Stomach smooth muscle (tissue), 2 donors: ENCODE measurements around the gene MED1.

Experiments used
- H3K27ac ChIP-seq: one replicate; pipeline ENCODE4 v1.7.0; 2013; ENCODE audit warnings: mild to moderate bottlenecking, low read length, inconsistent platforms
- H3K27me3 ChIP-seq, 2 donors: one replicate each; pipeline ENCODE4 v1.7.0; 2013; ENCODE audit warnings: low read length in 2 of 2; ENCODE audit not compliant: insufficient read depth in 2 of 2, control insufficient read depth in 1 of 2
- H3K36me3 ChIP-seq, 2 donors: one replicate each; pipeline ENCODE4 v1.7.0; 2013; ENCODE audit warnings: low read length in 2 of 2; ENCODE audit not compliant: control insufficient read depth in 2 of 2, insufficient read depth in 2 of 2
- H3K4me1 ChIP-seq: one replicate; pipeline ENCODE4 v1.7.0; 2013; ENCODE audit warnings: low read length; ENCODE audit not compliant: control insufficient read depth, insufficient read depth
- H3K4me3 ChIP-seq, 2 donors: one replicate each; pipeline ENCODE4 v1.7.0; 2013; ENCODE audit warnings: low read length in 2 of 2
- H3K9ac ChIP-seq, 2 donors: one replicate each; pipeline ENCODE4 v1.7.0; 2013; ENCODE audit warnings: low read length in 2 of 2, mild to moderate bottlenecking in 1 of 2
- H3K9me3 ChIP-seq, 2 donors: one replicate each; pipeline ENCODE4 v1.7.0; 2013; ENCODE audit warnings: low read length in 2 of 2; ENCODE audit not compliant: control insufficient read depth in 2 of 2
- donor health status: healthy.
- donor health status: Pancreatic carcinoma.

Gene MED1

GRCh38 chr17:39429600-39429999 lies 21.5 kb downstream of the MED1 start:
- peaks cover 34 to 37% of the 10 kb centered on the region in 2 donors for H3K36me3 ChIP-seq
- no peak overlapping the region for H3K4me3 ChIP-seq
- H3K4me1 ChIP-seq = no peaks in the 10 kb centered on the region

DNA sequence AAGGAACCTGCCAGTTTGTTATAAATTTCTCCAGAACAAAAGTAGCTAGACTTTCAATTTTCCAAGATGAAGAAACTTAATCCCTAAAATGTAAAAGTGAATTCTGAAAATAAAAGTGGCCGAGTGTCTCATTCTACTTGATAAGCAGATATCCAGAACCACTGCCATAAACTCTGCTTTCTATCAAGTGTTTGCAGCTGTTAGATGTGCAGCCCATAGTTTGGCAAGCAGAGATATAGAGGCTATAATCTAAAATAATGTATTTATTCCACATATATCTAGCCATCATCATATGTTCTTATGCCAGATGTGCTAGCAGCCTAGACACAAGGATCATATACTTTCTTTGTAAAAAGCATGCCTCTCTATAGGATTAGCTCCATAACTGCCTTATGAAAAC lies 34.9 kb downstream of the MED1 start:
- peaks cover 29 to 38% of the 10 kb centered on the region in 2 donors for H3K36me3 ChIP-seq

More at GRCh38 chr17:39429600-39429999, 21.5 kb downstream of the MED1 start:
- no peak overlapping the region for H3K27ac ChIP-seq
- no peaks in the 10 kb centered on the region for H3K27me3 ChIP-seq
- H3K9me3 ChIP-seq = no peaks in the 10 kb centered on the region
- H3K9ac ChIP-seq = no peak overlapping the region

GRCh38 chr17:39410279-39410678 lies 40.8 kb downstream of the MED1 start:
- Histone ChIP-seq H3K36me3 (peaks cover 36 to 54% of the 10 kb centered on the region in 2 donors), H3K9ac (no peak overlapping the region)

More for the DNA sequence above, 34.9 kb downstream of the MED1 start:
- no peak overlapping the region for H3K27ac ChIP-seq
- H3K9ac ChIP-seq = no peak overlapping the region
- no peaks in the 10 kb centered on the region for H3K9me3 ChIP-seq
- H3K4me1 ChIP-seq = no peaks in the 10 kb centered on the region
- no peak overlapping the region for H3K4me3 ChIP-seq
- no peaks in the 10 kb centered on the region for H3K27me3 ChIP-seq

DNA sequence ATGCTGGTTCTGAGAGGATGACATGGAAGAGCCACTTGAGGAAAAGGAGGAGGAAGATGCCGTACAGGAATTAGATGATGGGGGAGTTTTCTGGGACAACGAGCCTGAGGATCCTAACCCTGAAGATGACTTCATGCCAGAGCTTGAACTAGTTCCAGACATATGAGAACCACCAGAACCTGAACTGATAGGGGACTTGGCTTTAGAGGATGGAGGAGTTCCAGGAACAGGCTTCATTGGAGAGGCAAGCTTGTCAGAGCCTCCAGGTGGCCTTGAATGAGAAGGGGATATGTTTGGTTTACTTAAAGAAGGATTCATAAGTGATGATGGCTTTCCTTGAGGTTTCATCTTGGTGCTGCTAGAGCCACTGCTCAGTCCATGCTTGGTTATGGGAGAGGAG lies 42.7 kb downstream of the MED1 start:
- Histone ChIP-seq H3K9me3 (no peaks in the 10 kb centered on the region), H3K36me3 (peaks cover 29 to 44% of the 10 kb centered on the region in 2 donors)

More at GRCh38 chr17:39410279-39410678, 40.8 kb downstream of the MED1 start:
- no peak overlapping the region for H3K4me3 ChIP-seq
- no peaks in the 10 kb centered on the region for H3K27me3 ChIP-seq
- no peaks in the 10 kb centered on the region for H3K9me3 ChIP-seq
- H3K4me1 ChIP-seq = peaks cover 4% of the 10 kb centered on the region
- H3K27ac ChIP-seq = no peak overlapping the region

GRCh38 chr17:39406951-39407350 lies 44.1 kb downstream of the MED1 start:
- peaks cover 4% of the 10 kb centered on the region for H3K4me1 ChIP-seq
- H3K36me3 ChIP-seq = peaks cover 29 to 39% of the 10 kb centered on the region in 2 donors
- H3K4me3 ChIP-seq = no peak overlapping the region
- H3K9ac ChIP-seq = no peak overlapping the region
- H3K27me3 ChIP-seq = no peaks in the 10 kb centered on the region
- H3K27ac ChIP-seq = no peak overlapping the region
- H3K9me3 ChIP-seq = no peaks in the 10 kb centered on the region

More for the DNA sequence above, 42.7 kb downstream of the MED1 start:
- H3K4me3 ChIP-seq = no peak overlapping the region
- H3K4me1 ChIP-seq = peaks cover 4% of the 10 kb centered on the region
- no peak overlapping the region for H3K27ac ChIP-seq
- no peak overlapping the region for H3K9ac ChIP-seq
- no peaks in the 10 kb centered on the region for H3K27me3 ChIP-seq

DNA sequence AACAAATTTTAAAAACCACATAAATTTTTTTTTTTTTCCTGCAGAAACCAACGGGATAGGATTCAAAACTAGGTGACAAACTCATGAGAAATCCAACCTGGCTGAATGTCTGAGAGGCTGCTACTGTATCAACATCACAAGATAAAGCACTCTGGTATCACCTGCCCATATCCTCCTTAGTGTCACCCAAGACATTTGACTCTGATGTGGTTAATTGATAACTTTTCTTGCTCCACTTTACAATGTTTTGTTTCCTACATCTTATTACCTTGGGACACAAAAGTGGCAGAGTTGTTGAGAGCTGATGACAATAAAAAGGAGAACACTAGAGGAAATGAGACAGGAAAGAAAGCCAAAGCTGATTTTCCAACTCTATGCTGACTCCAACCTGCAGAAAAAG lies 45.6 kb downstream of the MED1 start:
- peaks cover 6% of the 10 kb centered on the region for H3K4me1 ChIP-seq
- H3K27ac ChIP-seq = no peak overlapping the region
- H3K36me3 ChIP-seq = peaks cover 28 to 33% of the 10 kb centered on the region in 2 donors
- H3K9ac ChIP-seq = no peak overlapping the region
- no peak overlapping the region for H3K4me3 ChIP-seq
- H3K9me3 ChIP-seq = no peaks in the 10 kb centered on the region
- no peaks in the 10 kb centered on the region for H3K27me3 ChIP-seq

DNA sequence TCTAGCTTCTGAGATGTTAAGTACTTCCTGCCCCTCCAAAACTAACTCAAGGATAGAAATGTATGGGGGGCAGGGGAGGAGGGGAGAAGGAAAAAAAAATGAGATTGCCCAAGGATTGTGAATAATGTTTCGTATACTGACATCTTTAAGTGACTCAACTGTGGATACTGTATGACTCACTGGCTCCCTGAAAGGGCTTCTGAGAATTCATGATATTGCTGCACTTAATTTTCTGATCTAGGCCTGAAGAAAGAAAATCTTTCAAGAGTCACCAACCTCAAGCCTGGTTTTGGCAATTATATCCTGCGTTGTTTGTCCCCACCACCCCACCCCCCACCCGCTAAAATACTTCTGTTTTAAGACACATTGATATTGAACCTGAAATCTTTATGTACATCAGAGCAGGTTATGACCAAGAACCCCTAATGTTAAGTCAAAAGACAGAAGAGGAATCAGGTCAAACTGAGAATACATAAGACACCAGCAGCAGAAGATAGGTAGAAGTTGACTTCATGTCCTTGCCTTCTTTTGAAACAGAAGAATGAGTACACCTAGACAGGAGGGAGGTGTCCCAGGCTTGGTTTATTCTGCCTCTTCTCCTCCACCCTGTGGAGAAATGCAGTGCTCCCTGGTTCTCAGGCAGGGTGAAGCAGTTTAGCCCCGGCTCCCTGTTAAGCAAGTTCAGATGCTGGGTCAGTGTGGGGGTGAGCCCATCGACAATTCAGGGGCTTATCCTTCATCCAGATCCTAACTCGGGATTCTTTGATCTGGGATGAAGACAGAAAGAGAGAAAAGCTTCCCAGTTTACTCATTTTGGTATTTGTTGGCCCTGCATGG lies 46.3 kb downstream of the MED1 start:
- no peaks in the 10 kb centered on the region for H3K27me3 ChIP-seq
- H3K9ac ChIP-seq = no peak overlapping the region
- no peaks in the 10 kb centered on the region for H3K9me3 ChIP-seq
- peaks cover 22 to 26% of the 10 kb centered on the region in 2 donors for H3K36me3 ChIP-seq
- H3K4me1 ChIP-seq = peaks cover 8% of the 10 kb centered on the region
- H3K27ac ChIP-seq = no peak overlapping the region
- H3K4me3 ChIP-seq = no peak overlapping the region

GRCh38 chr17:39402890-39403605 lies 48.0 kb downstream of the MED1 start:
- peaks cover 8% of the 10 kb centered on the region for H3K4me1 ChIP-seq
- peak overlapping the region in 1 of 2 donors; percentile 92 for H3K4me3 ChIP-seq
- no peak overlapping the region for H3K9ac ChIP-seq
- H3K27me3 ChIP-seq = no peaks in the 10 kb centered on the region
- H3K27ac ChIP-seq = no peak overlapping the region
- peaks cover 9% of the 10 kb centered on the region in 2 donors for H3K36me3 ChIP-seq
- no peaks in the 10 kb centered on the region for H3K9me3 ChIP-seq

DNA sequence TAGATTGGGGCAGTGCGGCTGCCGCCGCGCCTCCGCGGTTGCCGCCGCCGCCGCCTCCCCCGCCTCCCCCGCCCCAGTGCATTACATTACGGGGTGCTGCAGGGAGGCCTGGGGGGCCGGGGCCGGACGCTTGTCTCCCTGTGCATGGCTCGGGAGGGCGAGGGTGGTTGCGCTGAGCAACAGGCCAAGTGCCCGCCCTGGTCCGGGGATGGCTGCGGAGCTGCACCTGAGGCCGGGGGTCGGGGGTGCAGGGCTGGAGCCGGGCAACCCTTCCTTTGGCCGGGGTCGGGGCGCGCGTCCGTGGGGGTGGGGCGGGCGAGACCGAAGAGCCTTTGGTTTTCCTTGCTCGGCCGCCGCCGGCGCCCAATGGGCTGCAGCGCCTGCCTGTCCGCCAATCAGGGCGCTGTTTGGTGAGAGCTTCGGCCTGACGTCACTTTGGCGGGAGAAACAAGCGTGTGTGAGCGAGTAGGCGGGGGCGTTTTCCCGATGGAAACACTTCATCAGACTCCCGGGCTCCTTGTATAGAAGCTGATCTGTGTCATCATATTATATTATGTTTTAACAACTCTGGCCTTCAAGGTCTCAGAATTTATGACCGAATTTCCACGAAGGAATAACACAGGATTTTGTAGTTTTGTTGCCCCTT lies 48.7 kb downstream of the MED1 start:
- Histone ChIP-seq H3K27me3 (no peaks in the 10 kb centered on the region), H3K9me3 (no peaks in the 10 kb centered on the region), H3K4me1 (peaks cover 5% of the 10 kb centered on the region), H3K9ac (peak overlapping the region in 1 of 2 donors; percentile 83), H3K27ac (peak overlapping the region; percentile 62), H3K4me3 (peak overlapping the region; percentile 58 to 92), H3K36me3 (peaks cover 4 to 5% of the 10 kb centered on the region in 2 donors)

GRCh38 chr17:39401412-39402243 lies 49.4 kb downstream of the MED1 start, which contains the start of gene FBXL20:
Gene FBXL20 (minus strand): TSS chr17:39401626. CDS start chr17:39401402, 224 bp downstream.
- Histone ChIP-seq H3K9ac (peak within 1 kb of the TSS; percentile 82 to 83), H3K36me3 (peaks cover 4 to 5% of the 10 kb centered on the region in 2 donors), H3K9me3 (no peaks in the 10 kb centered on the region), H3K4me3 (peak within 1 kb of the TSS; percentile 58 to 92), H3K27ac (peak within 1 kb of the TSS; percentile 82), H3K4me1 (peaks cover 5% of the 10 kb centered on the region), H3K27me3 (no peaks in the 10 kb centered on the region)
